Hepatocyte (in vitro differentiated cells): ENCODE results near the gene UBE3C. TPM values are rescaled to one million over a fixed set of nuclear protein-coding genes. Genes with fewer than 3 reads are reported as not detected.
A peak's percentile ranks its signal among the peaks of the same experiment; 100 is the strongest.

ENCODE experiments used
- DNase-seq: peaks from one replicate; pipeline ENCODE4 v3.0.0-alpha.2; 2016; ENCODE audit warnings: low spot score
- H2AFZ ChIP-seq: fragments of 200-600 bp; sonication (generic); 2 replicates; pipeline ENCODE4 v1.6.0; 2016; ENCODE audit warnings: antibody characterized with exemption, mild to moderate bottlenecking
- H3K27ac ChIP-seq: fragments of 200-600 bp; sonication (generic); 2 replicates; pipeline ENCODE4 v1.5.1; 2016; ENCODE audit warnings: mild to moderate bottlenecking
- H3K27me3 ChIP-seq: fragments of 200-600 bp; sonication (generic); 2 replicates; pipeline ENCODE4 v1.6.1; 2016
- H3K36me3 ChIP-seq: fragments of 200-600 bp; sonication (generic); replicated peaks from 2 replicates; pipeline ENCODE4 v1.5.1; 2016; ENCODE audit warnings: low read depth; ENCODE audit not compliant: insufficient read depth
- H3K4me1 ChIP-seq: fragments of 200-600 bp; sonication (generic); 2 replicates; pipeline ENCODE4 v1.5.1; 2016; ENCODE audit warnings: mild to moderate bottlenecking, moderate library complexity; ENCODE audit not compliant: insufficient read depth
- H3K4me2 ChIP-seq: fragments of 200-600 bp; sonication (generic); 2 replicates; pipeline ENCODE4 v1.6.0; 2016
- H3K4me3 ChIP-seq: fragments of 200-600 bp; sonication (generic); 2 replicates; pipeline ENCODE4 v1.5.1; 2016; ENCODE audit warnings: mild to moderate bottlenecking
- H3K79me2 ChIP-seq: fragments of 200-600 bp; sonication (generic); 2 replicates; pipeline ENCODE4 v1.6.0; 2017; ENCODE audit warnings: mild to moderate bottlenecking
- H3K9me2 ChIP-seq: fragments of 200-600 bp; sonication (generic); replicated peaks from 2 replicates; pipeline ENCODE4 v1.6.0; 2017; ENCODE audit warnings: mild to moderate bottlenecking; ENCODE audit not compliant: insufficient read depth
- H3K9me3 ChIP-seq: fragments of 200-600 bp; sonication (generic); 2 replicates; pipeline ENCODE4 v1.5.1; 2016; ENCODE audit warnings: low read depth, mild to moderate bottlenecking
- H4K20me1 ChIP-seq: fragments of 200-600 bp; sonication (generic); 2 replicates; pipeline ENCODE4 v1.6.0; 2016; ENCODE audit warnings: mild to moderate bottlenecking; ENCODE audit not compliant: insufficient read depth, poor library complexity, severe bottlenecking
- EZH2 ChIP-seq: fragments of 200-600 bp; sonication (generic); IDR thresholded peaks from 2 replicates; pipeline ENCODE4 v1.6.1; 2016; ENCODE audit warnings: antibody characterized with exemption, mild to moderate bottlenecking, borderline replicate concordance
- EZH2phosphoT487 ChIP-seq: fragments of 200-600 bp; sonication (generic); IDR thresholded peaks from one replicate; pipeline ENCODE4 v1.6.1; 2018; ENCODE audit warnings: antibody characterized with exemption, mild to moderate bottlenecking, low read depth, moderate library complexity; ENCODE audit not compliant: unreplicated experiment, severe bottlenecking
- WGBS: methylation state at CpG from one replicate; pipeline ENCODE4 v1.1.6; 2016; ENCODE audit warnings: low lambda C conversion rate; ENCODE audit errors: missing lambda C conversion rate; 5-methylcytosine and 5-hydroxymethylcytosine counted together
- polyA plus RNA-seq: library from polyadenylated mRNA; unstranded; fragments of >200 nt; fragmentation: Nextera tagmentation; extraction: Ambion mirVana; gene quantifications from 2 replicates; pipeline ENCODE4 v1.2.1, GENCODE V29; 2016
- total RNA-seq: library from RNA; depleted of rRNA; stranded (reverse); fragments of >200 nt; gene quantifications from 2 replicates; pipeline ENCODE4 v1.2.3, GENCODE V29; 2014
- TF ChIP-seq, protein P1 (sequence below): fragments of 200-600 bp; sonication (generic); IDR thresholded peaks from 2 replicates; pipeline ENCODE4 v1.5.1; 2016; ENCODE audit warnings: antibody characterized with exemption, mild to moderate bottlenecking; ENCODE audit not compliant: poor library complexity

Gene UBE3C
- total and polyA plus RNA-seq, 2 experiments from 2014 or later, result 24.6 to 72.6 TPM

DNA sequence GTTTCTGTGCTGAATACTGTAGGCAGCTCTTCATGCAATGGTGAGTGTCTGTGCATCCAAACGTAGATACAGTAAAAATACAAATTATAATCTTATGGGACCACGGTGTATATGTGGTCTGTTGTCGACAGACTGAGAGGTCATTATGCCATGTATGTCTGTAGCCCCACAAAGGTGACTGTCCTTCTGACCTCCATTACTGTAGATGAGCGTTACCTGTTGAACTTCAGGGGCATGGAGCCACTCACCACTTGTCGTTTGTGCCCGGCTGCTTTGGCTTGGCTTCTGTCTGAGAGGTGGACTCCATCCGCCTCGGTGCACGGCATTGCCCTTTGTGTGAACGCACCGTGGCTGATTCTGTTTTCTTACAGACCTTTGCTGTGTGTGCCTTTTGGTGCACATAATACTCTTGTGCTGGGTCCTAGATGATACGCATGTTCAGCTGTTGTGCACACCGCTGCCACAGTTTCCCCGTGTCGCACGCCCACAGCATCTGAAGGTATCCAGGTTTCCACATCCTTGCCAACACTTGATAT is 2.9 kb downstream of the UBE3C start:
- 95% methylated on average over 16 of the region's 16 CpGs for WGBS
- Histone ChIP-seq H3K79me2 (peaks cover 75% of the 10 kb centered on the region), H3K4me2 (peak overlapping the region; percentile 98), H3K36me3 (no peaks in the 10 kb centered on the region), H3K4me3 (no peak overlapping the region), H4K20me1 (peaks cover 74% of the 10 kb centered on the region), H3K9me3 (no peaks in the 10 kb centered on the region), H3K9me2 (no peaks in the 10 kb centered on the region), H3K27ac (no peak overlapping the region), H2AFZ (no peak overlapping the region), H3K27me3 (no peaks in the 10 kb centered on the region), H3K4me1 (peaks cover 24% of the 10 kb centered on the region)
- TF ChIP-seq, protein P1, sequence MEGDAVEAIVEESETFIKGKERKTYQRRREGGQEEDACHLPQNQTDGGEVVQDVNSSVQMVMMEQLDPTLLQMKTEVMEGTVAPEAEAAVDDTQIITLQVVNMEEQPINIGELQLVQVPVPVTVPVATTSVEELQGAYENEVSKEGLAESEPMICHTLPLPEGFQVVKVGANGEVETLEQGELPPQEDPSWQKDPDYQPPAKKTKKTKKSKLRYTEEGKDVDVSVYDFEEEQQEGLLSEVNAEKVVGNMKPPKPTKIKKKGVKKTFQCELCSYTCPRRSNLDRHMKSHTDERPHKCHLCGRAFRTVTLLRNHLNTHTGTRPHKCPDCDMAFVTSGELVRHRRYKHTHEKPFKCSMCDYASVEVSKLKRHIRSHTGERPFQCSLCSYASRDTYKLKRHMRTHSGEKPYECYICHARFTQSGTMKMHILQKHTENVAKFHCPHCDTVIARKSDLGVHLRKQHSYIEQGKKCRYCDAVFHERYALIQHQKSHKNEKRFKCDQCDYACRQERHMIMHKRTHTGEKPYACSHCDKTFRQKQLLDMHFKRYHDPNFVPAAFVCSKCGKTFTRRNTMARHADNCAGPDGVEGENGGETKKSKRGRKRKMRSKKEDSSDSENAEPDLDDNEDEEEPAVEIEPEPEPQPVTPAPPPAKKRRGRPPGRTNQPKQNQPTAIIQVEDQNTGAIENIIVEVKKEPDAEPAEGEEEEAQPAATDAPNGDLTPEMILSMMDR, result no peak
- TF ChIP-seq EZH2phosphoT487, result no peak
- no peak for TF ChIP-seq EZH2
- DNase-seq, result no peak

DNA sequence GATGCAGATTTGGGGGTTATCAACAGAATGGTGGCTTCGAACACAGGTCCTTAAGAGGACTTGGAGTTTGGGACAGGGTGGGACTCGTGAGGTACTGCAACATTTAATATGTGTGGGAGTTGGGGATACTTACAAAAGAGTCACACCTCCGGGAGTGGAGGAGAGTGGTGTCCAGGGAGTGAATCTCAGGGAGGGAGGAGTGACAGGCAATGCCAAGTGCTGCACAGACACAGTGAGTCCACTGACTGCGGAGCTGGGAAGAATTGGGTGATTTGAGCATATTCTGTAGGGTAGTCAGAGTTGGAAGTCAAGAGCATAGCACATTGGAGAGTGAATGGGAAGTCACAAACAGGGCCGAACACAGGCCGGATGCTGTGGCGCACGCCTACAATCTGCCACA is 5.1 kb downstream of the UBE3C start:
- Histone ChIP-seq H3K4me3 (no peak overlapping the region), H3K4me2 (no peak overlapping the region), H3K9me3 (no peaks in the 10 kb centered on the region), H3K27me3 (no peaks in the 10 kb centered on the region), H3K36me3 (no peaks in the 10 kb centered on the region), H3K27ac (no peak overlapping the region), H3K4me1 (peaks cover 21% of the 10 kb centered on the region), H2AFZ (no peak overlapping the region), H4K20me1 (peaks cover 96% of the 10 kb centered on the region), H3K79me2 (peaks cover 97% of the 10 kb centered on the region), H3K9me2 (no peaks in the 10 kb centered on the region)
- 98% methylated on average over 8 of the region's 8 CpGs for WGBS
- no peak for DNase-seq
- TF ChIP-seq EZH2 (no peak), EZH2phosphoT487 (no peak)
- TF ChIP-seq, protein P1, result no peak

DNA sequence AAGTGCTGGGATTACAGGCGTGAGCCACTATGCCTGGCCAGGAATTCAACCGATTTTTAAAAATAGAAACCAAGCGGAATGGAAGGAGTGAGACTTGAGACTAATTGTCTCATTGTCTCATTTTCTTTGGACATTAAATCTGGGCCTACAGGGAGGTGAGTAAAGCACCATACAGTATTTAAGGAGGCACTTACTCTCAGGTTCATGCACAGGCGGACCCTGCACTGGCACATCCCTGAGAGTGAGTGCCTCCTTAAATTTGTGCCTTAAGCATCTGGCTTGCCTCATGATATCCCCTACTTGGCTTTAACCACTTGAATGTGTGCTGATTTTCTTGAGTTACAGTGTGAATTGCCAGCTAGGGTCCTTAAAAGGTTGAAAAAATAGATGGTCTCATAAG is 10.6 kb downstream of the UBE3C start:
- TF ChIP-seq, protein P1, result no peak
- TF ChIP-seq EZH2 (no peak), EZH2phosphoT487 (no peak)
- Histone ChIP-seq H3K4me2 (no peak overlapping the region), H3K79me2 (peaks cover 100% of the 10 kb centered on the region), H2AFZ (no peak overlapping the region), H3K36me3 (no peaks in the 10 kb centered on the region), H4K20me1 (peaks cover 100% of the 10 kb centered on the region), H3K4me3 (no peak overlapping the region), H3K9me3 (no peaks in the 10 kb centered on the region), H3K4me1 (peaks cover 8% of the 10 kb centered on the region), H3K27me3 (no peaks in the 10 kb centered on the region), H3K27ac (no peak overlapping the region), H3K9me2 (no peaks in the 10 kb centered on the region)
- WGBS, result 97% methylated on average over 4 of the region's 4 CpGs
- DNase-seq, result no peak

DNA sequence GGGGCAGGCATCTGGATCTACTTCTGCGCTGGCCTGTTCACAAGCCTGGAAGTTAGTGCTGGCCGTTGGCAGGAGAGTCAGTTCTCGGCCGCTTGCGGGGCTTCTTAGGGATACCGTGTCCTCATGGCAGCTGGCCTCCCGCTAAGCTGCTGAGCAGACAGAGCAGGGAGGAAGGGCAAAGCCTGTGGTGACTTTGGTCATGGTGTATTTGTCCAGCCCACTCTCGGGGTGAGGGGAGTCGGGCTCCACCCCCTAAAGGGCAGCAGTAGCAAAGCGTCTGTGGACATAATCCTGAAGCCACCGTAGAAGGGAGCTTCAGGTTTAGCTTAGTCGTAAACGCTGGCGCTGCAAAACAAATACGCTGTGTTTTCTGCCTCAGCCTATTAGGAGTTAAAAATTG is 12.2 kb downstream of the UBE3C start:
- Histone ChIP-seq H4K20me1 (peaks cover 99% of the 10 kb centered on the region), H3K9me2 (no peaks in the 10 kb centered on the region), H3K27me3 (no peaks in the 10 kb centered on the region), H3K27ac (no peak overlapping the region), H3K4me1 (peaks cover 8% of the 10 kb centered on the region), H3K4me3 (no peak overlapping the region), H3K4me2 (peak overlapping the region; percentile 69), H3K79me2 (peaks cover 100% of the 10 kb centered on the region), H2AFZ (no peak overlapping the region), H3K9me3 (no peaks in the 10 kb centered on the region), H3K36me3 (no peaks in the 10 kb centered on the region)
- DNase-seq, result peak; percentile 71
- TF ChIP-seq, protein P1, result no peak
- TF ChIP-seq EZH2 (no peak), EZH2phosphoT487 (no peak)
- WGBS, result 26% methylated on average over 15 of the region's 15 CpGs
